Anterior cingulate cortex (tissue), 58 donors: ENCODE results near the gene DQX1.
"Not testable (repeated sequence)": the region's sequence is repeated elsewhere in the genome, so short reads cannot be mapped to it uniquely, and the experiment has no call there.

Experiments
- DNase-seq, 58 donors: peaks; one replicate each; lab custom pipeline; 2025; lab: John Stamatoyannopoulos, UW

Gene DQX1

GRCh38 chr2:74525717-74526648 is at the start of gene DQX1:
Gene DQX1 (minus strand): TSS chr2:74526231. CDS start chr2:74525729, 502 bp downstream.
- peak in 7 of 58 donors; percentile 3 to 43 (median 8) for DNase-seq

- no peak for DNase-seq
Measured at GRCh38 chr2:74575320-74575719, 49.3 kb upstream of the DQX1 start.

- DNase-seq = peak in 1 of 58 donors; percentile 30
Measured at GRCh38 chr2:74573747-74574562, 47.9 kb upstream of the DQX1 start.

GRCh38 chr2:74572178-74572925 is 46.3 kb upstream of the DQX1 start:
- DNase-seq = no peak

- no peak for DNase-seq
Measured at GRCh38 chr2:74571058-74571457, 45.0 kb upstream of the DQX1 start.

- no peak for DNase-seq
Measured at GRCh38 chr2:74569686-74570085, 43.7 kb upstream of the DQX1 start.

- no peak for DNase-seq
Measured at GRCh38 chr2:74567881-74568280, 41.9 kb upstream of the DQX1 start.

GRCh38 chr2:74566754-74567085 is 40.7 kb upstream of the DQX1 start:
- no peak for DNase-seq

- no peak for DNase-seq
Measured at GRCh38 chr2:74566076-74566753, 40.2 kb upstream of the DQX1 start.

- DNase-seq = no peak
Measured at GRCh38 chr2:74564222-74564621, 38.2 kb upstream of the DQX1 start.

GRCh38 chr2:74562126-74562775 is 36.2 kb upstream of the DQX1 start:
- DNase-seq = no peak

- DNase-seq = not testable (repeated sequence)
Measured at GRCh38 chr2:74561022-74561421, 35.0 kb upstream of the DQX1 start.

GRCh38 chr2:74560591-74560990 is 34.6 kb upstream of the DQX1 start:
- DNase-seq = no peak

GRCh38 chr2:74559912-74560311 is 33.9 kb upstream of the DQX1 start:
- no peak for DNase-seq

- no peak for DNase-seq
Measured at GRCh38 chr2:74558284-74559230, 32.5 kb upstream of the DQX1 start.

GRCh38 chr2:74556831-74557370 is 30.9 kb upstream of the DQX1 start:
- DNase-seq = no peak

GRCh38 chr2:74556159-74556558 is 30.1 kb upstream of the DQX1 start:
- no peak for DNase-seq

- peak in 2 of 58 donors; percentile 10 to 14 for DNase-seq
Measured at GRCh38 chr2:74555610-74556103, 29.6 kb upstream of the DQX1 start.
